HG03575 (cell line): ENCODE data around the gene PRKG1.
"Not testable (repeated sequence)": the region's sequence is repeated elsewhere in the genome, so short reads cannot be mapped to it uniquely, and the experiment has no call there.

Experiments used
- ATAC-seq: cut with Tn5 transposase; IDR thresholded peaks from one replicate; pipeline ENCODE4 v1.9.1; 2021; ENCODE audit not compliant: unreplicated experiment, insufficient number of reproducible peaks, low FRiP score; ENCODE audit errors: extremely low read depth

The PRKG1 gene

DNA sequence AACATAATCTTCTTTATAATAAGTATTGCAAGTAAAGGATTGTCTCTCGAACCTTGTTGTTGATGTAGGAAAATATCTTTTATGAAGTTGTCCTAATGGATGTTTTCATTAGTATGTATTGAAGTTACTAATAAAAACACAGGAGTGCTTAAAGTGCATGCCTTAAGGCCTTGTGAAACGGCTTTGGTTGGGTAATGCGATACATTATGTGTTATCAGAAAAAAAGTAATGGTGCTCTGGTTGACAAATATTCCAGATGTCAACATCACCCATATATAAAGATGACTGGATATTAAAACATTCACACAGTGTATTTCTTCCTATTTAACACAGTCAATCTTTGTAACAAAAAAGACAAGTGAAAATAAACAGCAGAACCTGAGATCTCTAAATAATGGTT, 310.7 kb downstream of the PRKG1 start:
- no peak for ATAC-seq

DNA sequence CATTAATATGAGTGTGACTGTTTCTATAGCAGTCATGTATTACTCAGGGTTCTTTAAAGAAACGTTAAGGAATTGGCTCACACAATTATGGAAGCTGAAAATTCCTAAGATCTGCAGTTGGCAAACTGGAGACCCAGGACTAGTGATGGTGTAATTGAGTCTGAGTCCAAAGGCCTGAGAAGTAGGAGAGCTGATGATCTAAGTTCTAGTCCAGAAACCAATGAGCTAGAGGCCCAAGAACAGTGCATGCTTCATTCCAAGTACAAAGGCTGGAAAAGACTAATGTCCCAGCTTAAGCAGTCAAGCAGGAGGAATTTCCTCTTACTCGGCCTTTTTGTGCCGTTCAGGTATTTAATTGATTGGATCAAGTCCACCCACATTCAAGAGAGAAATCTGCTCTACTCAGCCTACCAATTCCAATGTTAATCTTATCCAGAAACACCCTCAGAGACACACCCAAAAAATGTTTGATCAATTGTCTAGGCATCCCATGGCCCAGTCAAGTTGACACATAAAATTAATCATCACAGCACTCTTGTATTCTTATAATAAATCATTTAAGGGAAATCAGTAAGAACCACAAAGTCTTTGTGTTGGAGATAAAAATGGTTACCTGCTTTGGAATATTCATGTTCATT, 312.1 kb downstream of the PRKG1 start:
- no peak for ATAC-seq

- ATAC-seq = peak; percentile 76
These were observed 315.4 kb downstream of the PRKG1 start for GRCh38 chr10:51389415-51390321.

DNA sequence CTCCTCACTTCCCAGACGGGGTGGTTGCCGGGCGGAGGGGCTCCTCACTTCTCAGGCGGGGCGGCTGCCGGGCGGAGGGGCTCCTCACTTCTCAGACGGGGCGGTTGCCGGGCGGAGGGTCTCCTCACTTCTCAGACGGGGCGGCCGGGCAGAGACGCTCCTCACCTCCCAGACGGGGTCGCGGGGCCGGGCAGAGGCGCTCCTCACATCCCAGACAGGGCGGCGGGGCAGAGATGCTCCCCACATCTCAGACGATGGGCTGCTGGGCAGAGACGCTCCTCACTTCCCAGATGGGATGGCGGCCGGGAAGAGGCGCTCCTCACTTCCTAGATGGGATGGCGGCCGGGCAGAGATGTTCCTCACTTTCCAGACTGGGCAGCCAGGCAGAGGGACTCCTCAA, 318.7 kb downstream of the PRKG1 start:
- not testable (repeated sequence) for ATAC-seq

GRCh38 chr10:51394039-51394438, 319.8 kb downstream of the PRKG1 start:
- ATAC-seq = no peak

- no peak for ATAC-seq
These were observed 323.0 kb downstream of the PRKG1 start for GRCh38 chr10:51397244-51397643.

DNA sequence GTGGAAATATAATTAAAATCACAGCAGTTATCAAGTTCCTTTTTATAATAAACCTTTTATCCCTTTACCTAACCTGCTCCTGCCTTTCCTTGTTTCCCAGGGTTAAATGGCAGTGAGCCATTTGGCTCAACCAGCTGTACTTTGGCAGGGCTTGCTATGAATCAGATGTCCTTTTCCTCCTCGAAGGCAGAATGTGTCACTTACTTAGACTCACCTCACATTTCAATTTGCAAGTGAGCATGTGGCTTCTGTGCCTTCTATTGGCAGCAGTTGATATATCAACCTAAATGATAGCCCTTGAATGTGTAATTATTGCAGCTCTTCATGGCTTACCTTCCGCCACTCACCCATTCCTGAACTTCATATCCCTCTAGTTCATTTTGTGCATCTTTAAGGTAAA, 323.4 kb downstream of the PRKG1 start:
- ATAC-seq = no peak

- no peak for ATAC-seq
These were observed 325.6 kb downstream of the PRKG1 start for GRCh38 chr10:51399840-51400239.

- no peak for ATAC-seq
These were observed 326.3 kb downstream of the PRKG1 start for GRCh38 chr10:51400392-51401096.

DNA sequence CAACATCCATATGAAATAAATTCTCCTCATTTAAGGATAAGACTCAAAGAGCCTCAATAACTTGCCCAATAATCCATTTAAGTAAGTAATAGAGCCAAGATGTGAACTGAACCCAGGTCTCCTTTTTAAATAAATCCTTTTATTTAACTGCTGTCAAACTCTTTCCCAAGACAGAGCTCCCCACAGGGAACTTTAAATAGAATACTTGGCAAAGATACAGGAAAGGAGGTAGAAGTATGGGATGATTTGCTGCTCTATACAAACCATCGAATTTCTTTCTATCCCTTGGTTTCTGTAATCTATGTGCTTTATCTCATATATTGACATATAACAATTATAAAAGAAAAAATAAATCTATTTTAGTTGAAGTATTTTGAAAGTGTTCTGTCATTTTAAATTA, 329.2 kb downstream of the PRKG1 start:
- ATAC-seq = no peak

DNA sequence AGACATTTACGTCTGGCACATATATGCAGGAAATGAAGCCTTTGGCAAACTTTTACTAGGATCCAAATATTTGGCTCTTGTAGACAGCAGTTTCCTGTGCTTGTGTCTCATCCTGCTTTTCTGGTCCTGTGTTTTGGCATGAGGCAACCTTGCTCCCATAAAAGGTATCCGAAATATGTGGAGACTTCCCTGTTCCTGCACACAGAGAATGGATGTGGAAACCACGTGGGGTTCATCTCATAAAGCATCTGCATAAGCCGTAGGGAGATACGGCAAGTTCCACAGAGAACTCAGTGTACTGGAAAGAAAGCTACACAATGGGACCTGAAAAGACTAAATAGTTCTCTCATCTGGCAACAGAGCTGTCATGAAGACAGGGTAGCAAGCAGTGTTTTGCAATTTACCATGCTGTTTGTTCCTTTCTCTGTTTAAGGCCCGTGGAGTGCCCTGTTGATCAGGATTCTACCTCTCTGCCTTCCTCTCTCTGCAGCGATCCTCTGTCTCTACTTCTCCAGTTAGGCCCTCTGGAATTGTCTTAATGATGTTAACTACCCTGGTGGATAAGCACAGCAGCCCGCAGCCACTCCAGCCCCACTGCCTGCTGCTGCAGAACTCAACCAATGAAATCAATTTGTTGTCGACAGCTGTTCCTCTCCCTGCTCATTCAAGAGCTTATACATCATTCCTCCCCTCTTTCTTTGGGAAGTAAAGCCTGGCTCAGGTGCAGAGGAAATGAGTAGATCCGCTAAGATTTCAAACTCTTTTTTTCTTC, 331.5 kb downstream of the PRKG1 start:
- no peak for ATAC-seq

DNA sequence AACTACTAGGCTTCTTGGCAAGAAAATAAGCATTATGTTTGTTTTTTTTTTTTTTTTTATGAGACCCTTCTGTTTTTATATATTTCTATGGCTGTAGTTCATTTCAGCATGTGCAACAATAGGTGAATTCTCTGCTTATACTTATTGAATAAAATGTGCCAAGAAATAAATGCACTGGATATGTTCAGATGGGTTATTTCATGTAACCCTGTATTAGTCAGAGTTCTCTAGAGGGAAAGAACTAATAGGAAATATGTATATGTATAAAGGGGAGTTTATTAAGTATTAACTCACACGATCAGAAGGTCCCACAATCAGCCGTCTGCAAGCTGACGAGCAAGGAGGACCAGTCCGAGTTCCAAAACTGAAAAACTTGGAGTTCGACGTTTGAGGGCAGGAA, 332.3 kb downstream of the PRKG1 start:
- no peak for ATAC-seq

DNA sequence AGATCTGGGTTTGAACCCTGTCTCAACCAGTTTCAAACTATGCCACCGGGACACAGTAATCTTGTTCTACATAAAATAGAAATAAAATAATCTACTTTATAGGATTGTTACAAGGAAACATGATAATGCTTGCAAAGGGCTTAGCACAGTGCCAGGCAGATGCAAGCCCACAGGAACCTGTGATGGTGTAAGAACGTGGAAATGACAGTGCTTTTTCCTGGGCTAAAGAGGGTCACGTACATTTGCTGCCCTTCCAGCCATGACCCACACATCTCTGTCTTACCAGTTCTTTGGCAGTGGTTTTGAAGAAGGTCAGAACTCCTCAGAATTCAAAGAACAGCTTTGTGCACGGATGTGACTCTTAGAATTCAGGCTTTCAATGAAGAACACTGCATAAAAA, 342.2 kb downstream of the PRKG1 start:
- no peak for ATAC-seq

DNA sequence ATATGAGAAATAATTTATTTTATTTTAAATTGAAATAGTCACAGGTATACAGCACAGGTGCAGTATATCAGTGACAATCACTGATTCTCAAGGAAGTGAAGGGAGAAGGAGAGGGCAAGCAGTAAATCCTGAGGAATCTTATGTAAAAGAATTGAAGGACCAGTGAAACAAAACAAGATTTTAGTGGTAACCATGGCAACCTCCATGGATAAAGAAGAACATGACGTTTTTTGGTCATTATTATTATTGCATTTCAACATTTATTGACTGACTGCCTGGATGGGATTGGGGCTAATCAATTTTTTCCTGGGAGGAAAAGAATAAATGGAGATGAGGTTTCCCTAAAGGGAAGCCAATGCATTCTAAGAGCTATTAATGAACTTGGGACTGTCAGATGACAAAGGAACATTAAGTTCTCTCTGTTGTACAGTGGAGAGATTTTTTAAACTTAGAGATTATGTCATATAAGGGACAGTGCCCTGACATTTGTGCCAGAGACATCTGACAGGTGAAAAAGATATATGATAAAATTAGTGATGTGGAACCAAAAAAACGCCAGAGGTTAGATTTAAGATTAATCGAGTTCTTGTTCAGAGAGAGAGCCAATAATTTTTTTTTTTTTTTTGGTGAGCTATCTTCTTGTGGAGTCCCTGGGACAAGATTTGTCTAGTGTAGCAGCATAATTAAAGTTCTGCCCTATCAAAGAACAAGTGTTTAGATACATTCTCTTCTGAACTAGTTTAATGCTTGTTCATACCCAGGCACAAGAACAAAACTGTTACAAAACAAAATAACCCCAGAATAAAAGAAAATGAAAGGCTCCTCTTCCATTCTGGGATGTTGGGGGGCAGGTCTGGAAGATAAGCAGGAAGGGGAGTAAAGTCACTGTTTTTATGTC, 345.2 kb downstream of the PRKG1 start:
- ATAC-seq = no peak

DNA sequence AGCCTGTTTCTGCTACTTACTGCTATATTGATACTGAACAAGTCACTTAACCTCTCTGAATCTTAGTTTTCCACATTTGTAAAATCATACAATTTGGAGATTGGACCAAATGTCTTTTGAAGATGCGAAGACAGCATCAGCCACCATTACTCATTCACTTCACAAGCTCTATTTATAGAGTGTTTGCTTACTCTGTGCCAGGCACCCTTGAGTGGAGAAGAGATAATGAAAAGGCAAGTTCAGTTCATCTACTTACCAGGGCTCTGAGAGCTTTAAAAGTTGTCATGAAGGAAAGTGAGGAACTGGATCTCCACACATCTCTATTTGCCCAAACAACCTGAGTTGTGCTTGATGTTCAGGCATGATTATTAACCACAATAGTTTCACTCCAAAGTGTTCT, 347.6 kb downstream of the PRKG1 start:
- no peak for ATAC-seq

- ATAC-seq = no peak
These were observed 348.2 kb downstream of the PRKG1 start for GRCh38 chr10:51422311-51423120.

GRCh38 chr10:51423121-51423452, 348.8 kb downstream of the PRKG1 start:
- no peak for ATAC-seq

DNA sequence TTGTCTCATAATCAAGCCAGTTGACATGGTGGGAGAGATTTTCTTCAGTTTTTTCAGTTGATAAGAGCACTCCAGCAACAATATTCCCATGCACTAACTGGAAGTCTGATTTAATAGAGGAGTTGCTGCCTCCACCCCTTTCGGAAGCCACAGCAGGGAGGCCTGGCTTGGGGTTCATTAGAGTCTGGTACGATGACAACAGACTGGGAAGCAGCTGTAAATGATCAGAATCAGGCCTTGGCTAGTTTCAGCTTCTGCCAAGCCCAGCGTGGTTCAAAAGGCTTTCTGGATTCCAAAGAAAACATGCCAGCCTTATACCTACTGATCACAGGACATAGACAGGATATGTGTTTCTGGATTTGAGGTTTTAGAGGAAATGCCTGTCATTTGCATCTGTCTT, 351.1 kb downstream of the PRKG1 start:
- no peak for ATAC-seq
